Stomach (tissue), 9 donors: ENCODE measurements around the gene UQCRQ. TPM values are rescaled to one million over a fixed set of nuclear protein-coding genes. Genes with fewer than 3 reads are reported as not detected.
A peak's percentile ranks its signal among the peaks of the same experiment; 100 is the strongest.

Experiments
- DNase-seq, 2 donors: peaks; one replicate each; pipeline versions ENCODE4 v3.0.0 to v3.0.0-alpha.2; 2013 to 2019
- H3K27ac ChIP-seq, 5 donors: fragments of 200-600 bp in 4 of 5; sonication (generic) in 4 of 5; one replicate each; pipeline ENCODE4 v1.5.1; 2013 to 2019; ENCODE audit warnings: mild to moderate bottlenecking in 1 of 5, moderate library complexity in 1 of 5
- H3K27me3 ChIP-seq, 3 donors: fragments of 200-600 bp; sonication (generic); one replicate each; pipeline ENCODE4 v1.5.1; 2017 to 2019; ENCODE audit warnings: mixed run types in 1 of 3
- H3K36me3 ChIP-seq, 4 donors: fragments of 200-600 bp; sonication (generic); 1 replicate in 3 of 4; 2 replicates in 1 of 4; pipeline ENCODE4 v1.5.1; 2016 to 2019
- H3K4me1 ChIP-seq, 4 donors: fragments of 200-600 bp; sonication (generic); one replicate each; pipeline ENCODE4 v1.5.1; 2016 to 2019
- H3K4me3 ChIP-seq, 4 donors: fragments of 200-600 bp; sonication (generic) in 3 of 4; one replicate each; pipeline ENCODE4 v1.5.1; 2016 to 2019; ENCODE audit warnings: mild to moderate bottlenecking in 1 of 4
- H3K9me3 ChIP-seq, 4 donors: fragments of 200-600 bp; sonication (generic); one replicate each; pipeline ENCODE4 v1.5.1; 2016 to 2019
- EP300 ChIP-seq: sonication (generic); formaldehyde crosslinking; IDR thresholded peaks from one replicate; pipeline ENCODE4 v1.6.1; 2017; ENCODE audit warnings: antibody characterized with exemption
- POLR2A ChIP-seq, 4 donors: fragments of 450-650 bp; IDR thresholded peaks; one replicate each; pipeline ENCODE4 v1.6.1; 2016; ENCODE audit warnings: antibody characterized with exemption in 4 of 4, control low read depth in 2 of 4, mild to moderate bottlenecking in 1 of 4, moderate library complexity in 1 of 4
- POLR2AphosphoS5 ChIP-seq, 3 donors: sonication (generic); formaldehyde crosslinking; IDR thresholded peaks; one replicate each; pipeline ENCODE4 v1.6.1; 2016; ENCODE audit warnings: antibody characterized with exemption in 3 of 3
- WGBS, 5 donors: extraction: QIAGEN DNeasy Blood & Tissue Kit in 3 of 5; methylation state at CpG; one replicate each; pipeline versions ENCODE4 v1.1.5 to v1.1.7; 2013 to 2018; 5-methylcytosine and 5-hydroxymethylcytosine counted together
- intact Hi-C: fragments of 100-400 bp; cut with DNase I; formaldehyde crosslinking; loops from one replicate; pipeline ENCODE4 v1.15.1; 2023; ENCODE audit warnings: low total_unique reads
- polyA plus RNA-seq, 3 donors: library from polyadenylated mRNA; stranded (reverse); fragments of 200-250 nt; gene quantifications; one replicate each; pipeline ENCODE4 v1.2.3, GENCODE V29; 2013
- total RNA-seq, 5 donors: library from RNA; depleted of rRNA; stranded (reverse); fragments of >200 nt; gene quantifications; one replicate each; pipeline versions ENCODE4 v1.1.0 to v1.2.3, GENCODE V29; 2014 to 2016
- TF ChIP-seq, protein P1 (sequence below), 7 experiments: fragments of 450-650 bp in 4 of 7; fragments of 200-600 bp in 3 of 7; sonication (generic) in 3 of 7; IDR thresholded peaks; one replicate each; pipeline ENCODE4 v1.5.1; 2016 to 2019; ENCODE audit warnings: antibody characterized with exemption in 7 of 7, control low read depth in 2 of 7, mild to moderate bottlenecking in 1 of 7
- donor health status: healthy with polysubstance abuse.
- donor health status: Bipolar disorder and iron deficiency.
- donor health status: healthy.

The UQCRQ gene
- total and polyA plus RNA-seq, 8 donors = 66.5 to 603 (median 160) TPM

DNA sequence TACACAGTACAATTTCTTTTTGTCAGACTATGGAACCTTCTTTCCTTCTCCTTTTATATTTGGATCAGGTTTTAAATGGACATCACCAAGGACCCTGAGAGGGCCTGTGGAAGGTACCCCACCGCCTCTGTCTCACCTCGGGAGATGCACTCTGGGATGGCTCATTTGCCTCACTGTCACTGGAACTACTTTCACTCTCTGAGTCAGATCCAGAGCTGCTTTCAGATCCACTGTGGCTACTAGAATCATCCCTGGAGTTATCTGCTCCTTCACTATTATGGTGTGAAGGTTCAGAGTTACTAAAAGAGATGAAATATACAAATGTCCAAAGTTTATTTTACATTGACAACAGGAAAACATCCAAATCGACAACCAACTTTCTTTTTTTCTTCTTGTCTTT, 31.7 kb downstream of the UQCRQ start:
- Histone ChIP-seq H3K9me3 (no peaks in the 10 kb centered on the region), H3K27me3 (no peaks in the 10 kb centered on the region), H3K4me3 (no peak overlapping the region), H3K27ac (peak overlapping the region in 2 of 5 donors; percentile 28 to 59), H3K4me1 (peaks cover 0 to 11% (median 2%) of the 10 kb centered on the region in 4 donors), H3K36me3 (peaks cover 29 to 89% (median 85%) of the 10 kb centered on the region in 4 donors)
- TF ChIP-seq, protein P1, sequence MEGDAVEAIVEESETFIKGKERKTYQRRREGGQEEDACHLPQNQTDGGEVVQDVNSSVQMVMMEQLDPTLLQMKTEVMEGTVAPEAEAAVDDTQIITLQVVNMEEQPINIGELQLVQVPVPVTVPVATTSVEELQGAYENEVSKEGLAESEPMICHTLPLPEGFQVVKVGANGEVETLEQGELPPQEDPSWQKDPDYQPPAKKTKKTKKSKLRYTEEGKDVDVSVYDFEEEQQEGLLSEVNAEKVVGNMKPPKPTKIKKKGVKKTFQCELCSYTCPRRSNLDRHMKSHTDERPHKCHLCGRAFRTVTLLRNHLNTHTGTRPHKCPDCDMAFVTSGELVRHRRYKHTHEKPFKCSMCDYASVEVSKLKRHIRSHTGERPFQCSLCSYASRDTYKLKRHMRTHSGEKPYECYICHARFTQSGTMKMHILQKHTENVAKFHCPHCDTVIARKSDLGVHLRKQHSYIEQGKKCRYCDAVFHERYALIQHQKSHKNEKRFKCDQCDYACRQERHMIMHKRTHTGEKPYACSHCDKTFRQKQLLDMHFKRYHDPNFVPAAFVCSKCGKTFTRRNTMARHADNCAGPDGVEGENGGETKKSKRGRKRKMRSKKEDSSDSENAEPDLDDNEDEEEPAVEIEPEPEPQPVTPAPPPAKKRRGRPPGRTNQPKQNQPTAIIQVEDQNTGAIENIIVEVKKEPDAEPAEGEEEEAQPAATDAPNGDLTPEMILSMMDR (IDR thresholded peaks at IDR 0.05) = no peak
- no peak for TF ChIP-seq POLR2AphosphoS5 (IDR thresholded peaks at IDR 0.05)
- no peak for TF ChIP-seq POLR2A (IDR thresholded peaks at IDR 0.05)
- TF ChIP-seq EP300 = no peak
- 71 to 78% (median 74%) methylated on average over 3 of the region's 3 CpGs for WGBS, 5 donors
- DNase-seq = no peak
- intact Hi-C loops = no loop called here

- no peak for TF ChIP-seq POLR2A (IDR thresholded peaks at IDR 0.05)
- TF ChIP-seq, protein P1 (IDR thresholded peaks at IDR 0.05) = no peak
- TF ChIP-seq POLR2AphosphoS5 (IDR thresholded peaks at IDR 0.05) = no peak
- TF ChIP-seq EP300 = no peak
- intact Hi-C loops = no loop called here
- no peaks in the 10 kb centered on the region for H3K9me3 ChIP-seq
- 46 to 69% (median 60%) methylated on average over 4 of the region's 4 CpGs for WGBS, 5 donors
- no peak overlapping the region for H3K27ac ChIP-seq
- H3K4me3 ChIP-seq = no peak overlapping the region
- peak in 1 of 2 donors; percentile 11 for DNase-seq
- peaks cover 14 to 72% (median 67%) of the 10 kb centered on the region in 4 donors for H3K36me3 ChIP-seq
- H3K27me3 ChIP-seq = no peaks in the 10 kb centered on the region
- peaks cover 0 to 17% (median 7%) of the 10 kb centered on the region in 4 donors for H3K4me1 ChIP-seq
Measured at GRCh38 chr5:132901036-132901435, 34.6 kb downstream of the UQCRQ start.

- peaks cover 7 to 65% (median 60%) of the 10 kb centered on the region in 4 donors for H3K36me3 ChIP-seq
- no peak overlapping the region for H3K4me3 ChIP-seq
- no peaks in the 10 kb centered on the region for H3K27me3 ChIP-seq
- WGBS, 5 donors = 95 to 100% (median 99%) methylated on average over 3 of the region's 3 CpGs
- TF ChIP-seq, protein P1 (IDR thresholded peaks at IDR 0.05) = no peak
- TF ChIP-seq POLR2AphosphoS5 (IDR thresholded peaks at IDR 0.05) (no peak), EP300 (no peak), POLR2A (IDR thresholded peaks at IDR 0.05) (no peak)
- H3K9me3 ChIP-seq = no peaks in the 10 kb centered on the region
- peak in 1 of 2 donors; percentile 9 for DNase-seq
- H3K27ac ChIP-seq = no peak overlapping the region
- intact Hi-C loops = no loop called here
- peaks cover 0 to 21% (median 10%) of the 10 kb centered on the region in 4 donors for H3K4me1 ChIP-seq
Measured at GRCh38 chr5:132901730-132902129, 35.3 kb downstream of the UQCRQ start.

- WGBS, 5 donors = 31 to 57% (median 41%) methylated on average over 2 of the region's 2 CpGs
- intact Hi-C loops = no loop called here
- Histone ChIP-seq H3K27ac (no peak overlapping the region), H3K4me3 (no peak overlapping the region), H3K4me1 (peaks cover 0 to 22% (median 9%) of the 10 kb centered on the region in 4 donors), H3K27me3 (no peaks in the 10 kb centered on the region), H3K9me3 (no peaks in the 10 kb centered on the region), H3K36me3 (peaks cover 0 to 55% (median 50%) of the 10 kb centered on the region in 4 donors)
- DNase-seq = no peak
- no peak for TF ChIP-seq EP300
- no peak for TF ChIP-seq POLR2A (IDR thresholded peaks at IDR 0.05)
- peak in 2 of 3 donors; percentile 38 to 42 for TF ChIP-seq POLR2AphosphoS5 (IDR thresholded peaks at IDR 0.05)
- TF ChIP-seq, protein P1 (IDR thresholded peaks at IDR 0.05) = no peak
Measured at GRCh38 chr5:132905938-132906337, 39.5 kb downstream of the UQCRQ start.
